Neural progenitor cell (in vitro differentiated cells): ENCODE measurements around the gene PRPF38A.

Experiments used
- CTCF ChIP-seq: fragments of 200-600 bp; sonication (generic); IDR thresholded peaks from 2 replicates; pipeline ENCODE4 v1.5.1; 2017; ENCODE audit warnings: antibody characterized with exemption, mild to moderate bottlenecking
- EZH2 ChIP-seq: fragments of 200-600 bp; sonication (generic); IDR thresholded peaks from 2 replicates; pipeline ENCODE4 v1.6.1; 2017; ENCODE audit warnings: antibody characterized with exemption, mild to moderate bottlenecking, moderate library complexity
- EZH2phosphoT487 ChIP-seq: fragments of 200-600 bp; sonication (generic); IDR thresholded peaks from 2 replicates; pipeline ENCODE4 v1.6.1; 2017; ENCODE audit warnings: antibody characterized with exemption

- TF ChIP-seq EZH2 (no peak), CTCF (no peak), EZH2phosphoT487 (no peak)
Observed at GRCh38 chr1:52355436-52355835, 49.0 kb upstream of the PRPF38A start.
